GM06990 (cell line): ENCODE measurements around the gene BRAT1.

Source experiments
- DNase-seq: peaks from one replicate; pipeline ENCODE4 v3.0.0-alpha.2; 2011; ENCODE audit not compliant: insufficient read length; ENCODE audit errors: extremely low read depth
- H3K27me3 ChIP-seq: replicated peaks from 2 replicates; pipeline ENCODE4 v1.6.0; 2011; ENCODE audit warnings: low read length; ENCODE audit not compliant: control insufficient read depth, insufficient read depth
- H3K36me3 ChIP-seq: 2 replicates; pipeline ENCODE4 v1.5.1; 2011; ENCODE audit warnings: low read length; ENCODE audit not compliant: control insufficient read depth, insufficient read depth
- H3K4me3 ChIP-seq: replicated peaks from 2 replicates; pipeline ENCODE4 v1.5.1; 2011; ENCODE audit warnings: low read depth, mild to moderate bottlenecking, control low read depth, low read length
- TF ChIP-seq, protein P1 (sequence below): IDR thresholded peaks from 2 replicates; pipeline ENCODE4 v1.5.1; 2011; ENCODE audit warnings: low read length, control low read depth, mild to moderate bottlenecking, inconsistent platforms; ENCODE audit not compliant: insufficient read depth, poor library complexity, severe bottlenecking

Gene BRAT1

GRCh38 chr7:2508327-2509215, 46.8 kb downstream of the BRAT1 start:
- Histone ChIP-seq H3K36me3 (no peaks in the 10 kb centered on the region), H3K27me3 (no peaks in the 10 kb centered on the region), H3K4me3 (no peak overlapping the region)
- TF ChIP-seq, protein P1, sequence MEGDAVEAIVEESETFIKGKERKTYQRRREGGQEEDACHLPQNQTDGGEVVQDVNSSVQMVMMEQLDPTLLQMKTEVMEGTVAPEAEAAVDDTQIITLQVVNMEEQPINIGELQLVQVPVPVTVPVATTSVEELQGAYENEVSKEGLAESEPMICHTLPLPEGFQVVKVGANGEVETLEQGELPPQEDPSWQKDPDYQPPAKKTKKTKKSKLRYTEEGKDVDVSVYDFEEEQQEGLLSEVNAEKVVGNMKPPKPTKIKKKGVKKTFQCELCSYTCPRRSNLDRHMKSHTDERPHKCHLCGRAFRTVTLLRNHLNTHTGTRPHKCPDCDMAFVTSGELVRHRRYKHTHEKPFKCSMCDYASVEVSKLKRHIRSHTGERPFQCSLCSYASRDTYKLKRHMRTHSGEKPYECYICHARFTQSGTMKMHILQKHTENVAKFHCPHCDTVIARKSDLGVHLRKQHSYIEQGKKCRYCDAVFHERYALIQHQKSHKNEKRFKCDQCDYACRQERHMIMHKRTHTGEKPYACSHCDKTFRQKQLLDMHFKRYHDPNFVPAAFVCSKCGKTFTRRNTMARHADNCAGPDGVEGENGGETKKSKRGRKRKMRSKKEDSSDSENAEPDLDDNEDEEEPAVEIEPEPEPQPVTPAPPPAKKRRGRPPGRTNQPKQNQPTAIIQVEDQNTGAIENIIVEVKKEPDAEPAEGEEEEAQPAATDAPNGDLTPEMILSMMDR: no peak
- peak; percentile 53 for DNase-seq

DNA sequence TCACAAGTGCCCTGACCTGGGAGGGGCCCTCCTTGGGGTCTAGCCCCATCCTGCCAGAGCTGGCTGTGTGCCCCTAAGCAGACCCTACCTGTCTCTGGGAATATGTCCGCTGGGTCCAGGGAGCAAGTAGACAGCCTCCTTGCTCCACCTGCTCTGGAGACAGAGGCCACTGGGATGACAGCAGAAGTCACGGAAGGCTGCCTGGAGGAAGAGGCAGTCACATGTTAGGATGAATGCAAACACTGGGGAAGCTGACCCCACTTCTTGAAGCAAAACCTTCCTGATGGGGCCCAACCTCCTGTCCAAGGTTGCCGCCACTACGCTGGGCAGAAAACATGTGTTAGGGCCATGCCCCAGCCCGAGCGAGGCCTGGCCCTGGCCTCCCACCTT, 47.4 kb downstream of the BRAT1 start:
- TF ChIP-seq, protein P1: no peak
- Histone ChIP-seq H3K27me3 (no peaks in the 10 kb centered on the region), H3K36me3 (no peaks in the 10 kb centered on the region), H3K4me3 (no peak overlapping the region)
- no peak for DNase-seq

DNA sequence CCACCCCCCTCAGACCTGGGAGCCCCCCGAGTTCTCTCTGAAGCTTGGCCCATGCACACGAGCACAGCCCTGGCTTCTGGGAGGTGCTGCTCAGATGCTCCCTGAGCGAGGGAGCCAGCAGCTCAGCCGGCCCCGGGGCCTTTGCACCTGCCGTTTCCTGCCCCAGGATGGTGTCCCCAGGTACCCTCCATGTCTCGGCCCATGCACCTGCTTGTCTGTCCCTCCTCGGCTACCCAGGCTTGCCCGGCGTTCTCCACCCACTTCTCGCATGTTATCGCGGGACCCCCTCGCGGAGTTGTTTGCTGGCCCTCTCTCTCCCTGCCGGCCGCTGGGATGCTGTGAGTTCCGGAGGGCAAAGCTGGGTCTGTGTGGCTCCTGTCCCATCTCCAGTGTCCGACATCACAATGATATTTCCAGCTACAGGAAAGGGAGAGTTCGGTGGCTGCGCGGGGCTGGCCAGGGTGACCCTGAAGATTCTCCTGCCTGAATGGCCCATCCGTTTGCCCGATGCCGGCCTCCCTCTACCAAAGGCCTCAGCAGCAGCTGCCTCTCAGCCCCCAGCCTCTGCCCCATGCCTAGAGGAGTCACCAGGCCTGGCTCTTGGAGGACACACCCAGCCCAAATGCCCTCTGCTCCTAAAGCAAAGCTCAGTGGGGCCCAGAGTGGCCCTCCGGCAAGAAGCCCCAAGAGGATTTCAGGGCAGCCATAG, 48.0 kb downstream of the BRAT1 start:
- TF ChIP-seq, protein P1: no peak
- no peak for DNase-seq
- Histone ChIP-seq H3K4me3 (no peak overlapping the region), H3K27me3 (no peaks in the 10 kb centered on the region), H3K36me3 (no peaks in the 10 kb centered on the region)

DNA sequence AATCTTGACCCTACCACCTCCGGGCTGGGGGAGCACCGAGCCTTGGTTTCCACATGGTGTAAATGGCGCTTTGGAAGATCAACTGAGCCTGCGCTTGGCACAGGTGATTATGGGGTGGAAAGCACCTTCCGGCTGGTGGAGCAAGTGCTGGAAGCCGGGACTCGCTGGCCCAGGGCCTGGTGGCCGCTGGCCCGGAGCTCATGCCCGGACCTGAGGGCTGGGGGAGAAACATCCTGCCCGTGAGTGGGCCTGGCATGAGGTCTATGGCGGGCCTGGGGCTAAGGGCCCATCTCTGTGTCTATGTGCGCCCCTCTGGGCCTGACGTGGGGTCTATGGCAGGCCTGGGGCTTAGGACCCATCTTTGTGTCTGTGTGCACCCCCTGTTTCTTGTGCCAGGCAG, 49.9 kb downstream of the BRAT1 start:
- Histone ChIP-seq H3K27me3 (no peaks in the 10 kb centered on the region), H3K36me3 (no peaks in the 10 kb centered on the region), H3K4me3 (no peak overlapping the region)
- DNase-seq: no peak
- TF ChIP-seq, protein P1: no peak

- TF ChIP-seq, protein P1: no peak
- Histone ChIP-seq H3K36me3 (no peaks in the 10 kb centered on the region), H3K4me3 (no peak overlapping the region), H3K27me3 (no peaks in the 10 kb centered on the region; the same call in 1 of the 2 replicates)
- DNase-seq: no peak
Measured at GRCh38 chr7:2504889-2505375, 50.4 kb downstream of the BRAT1 start.
